ENCODE measurements around the gene RUBCN. TPM values are rescaled to one million over a fixed set of nuclear protein-coding genes. Genes with fewer than 3 reads are reported as not detected.
"Not testable (repeated sequence)": the region's sequence is repeated elsewhere in the genome, so short reads cannot be mapped to it uniquely, and the experiment has no call there.

RUBCN gene
- total RNA-seq, 4 donors from 2014 or later: 36.8 to 56.7 (median 46.4) TPM

- no peaks in the 10 kb centered on the region for H3K9me3 ChIP-seq
- H3K27ac ChIP-seq: no peak overlapping the region
- peaks cover 0 to 9% of the 10 kb centered on the region in 2 donors for H3K4me1 ChIP-seq
- no peak overlapping the region for H3K4me3 ChIP-seq (replicated peaks in 1 of 3)
- no peak for TF ChIP-seq CTCF (IDR thresholded peaks at IDR 0.05)
- no peak for TF ChIP-seq POLR2A (IDR thresholded peaks at IDR 0.05)
- no peaks in the 10 kb centered on the region for H3K27me3 ChIP-seq
- intact Hi-C loops (cut with DNase I): no loop called here
- peaks cover 11 to 13% of the 10 kb centered on the region in 2 donors for H3K36me3 ChIP-seq
- no peak for DNase-seq
- 94 to 99% methylated on average over 4 of the region's 4 CpGs for WGBS, 2 donors
Measured at GRCh38 chr3:197673170-197673569, 63.5 kb downstream of the RUBCN start.

GRCh38 chr3:197670361-197670760 lies 66.3 kb downstream of the RUBCN start:
- no peaks in the 10 kb centered on the region for H3K27me3 ChIP-seq
- H3K36me3 ChIP-seq: peaks cover 11 to 13% of the 10 kb centered on the region in 2 donors
- no peaks in the 10 kb centered on the region for H3K4me1 ChIP-seq
- 98% methylated on average over 1 of the region's 1 CpG for WGBS, 2 donors
- no peak overlapping the region for H3K4me3 ChIP-seq (replicated peaks in 1 of 3)
- H3K27ac ChIP-seq: no peak overlapping the region
- H3K9me3 ChIP-seq: no peaks in the 10 kb centered on the region
- intact Hi-C loops (cut with DNase I): no loop called here
- no peak for TF ChIP-seq POLR2A (IDR thresholded peaks at IDR 0.05)
- TF ChIP-seq CTCF (IDR thresholded peaks at IDR 0.05): no peak
- DNase-seq: no peak

GRCh38 chr3:197667968-197668367 lies 68.7 kb downstream of the RUBCN start:
- intact Hi-C loops (cut with DNase I): no loop called here
- TF ChIP-seq CTCF (IDR thresholded peaks at IDR 0.05) (no peak), POLR2A (IDR thresholded peaks at IDR 0.05) (no peak)
- Histone ChIP-seq H3K4me3 (replicated peaks in 1 of 3) (no peak overlapping the region), H3K9me3 (no peaks in the 10 kb centered on the region), H3K27me3 (no peaks in the 10 kb centered on the region), H3K27ac (no peak overlapping the region), H3K4me1 (peaks cover 0 to 2% of the 10 kb centered on the region in 2 donors), H3K36me3 (no peaks in the 10 kb centered on the region)
- WGBS, 2 donors: 78 to 91% methylated on average over 5 of the region's 5 CpGs
- no peak for DNase-seq

GRCh38 chr3:197667293-197667692 lies 69.4 kb downstream of the RUBCN start:
- intact Hi-C loops (cut with DNase I); H3K27ac ChIP-seq; H3K36me3 ChIP-seq; DNase-seq; H3K4me3 ChIP-seq (replicated peaks in 1 of 3); H3K4me1 ChIP-seq; H3K9me3 ChIP-seq; H3K27me3 ChIP-seq: not testable (repeated sequence)
- WGBS, 2 donors: 88 to 89% methylated on average over 1 of the region's 3 CpGs

- not testable (repeated sequence) for DNase-seq, H3K36me3 ChIP-seq
- WGBS, 2 donors: 87% methylated on average over 13 of the region's 26 CpGs; no CpG with 5 or more reads in 1 of the 2 donors
Measured at GRCh38 chr3:197666221-197666842, 70.4 kb downstream of the RUBCN start.

GRCh38 chr3:197665549-197665948 lies 71.2 kb downstream of the RUBCN start:
- no CpG with 5 or more reads among the region's 15 CpGs for WGBS, 2 donors
- DNase-seq; H3K4me1 ChIP-seq; H3K4me3 ChIP-seq (replicated peaks in 1 of 3); H3K27ac ChIP-seq; H3K36me3 ChIP-seq; intact Hi-C loops (cut with DNase I); H3K27me3 ChIP-seq; H3K9me3 ChIP-seq: not testable (repeated sequence)

More at GRCh38 chr3:197666221-197666842, 70.4 kb downstream of the RUBCN start:
- intact Hi-C loops (cut with DNase I); H3K27ac ChIP-seq; H3K27me3 ChIP-seq; H3K9me3 ChIP-seq; H3K4me3 ChIP-seq (replicated peaks in 1 of 3); H3K4me1 ChIP-seq: not testable (repeated sequence)

- H3K4me3 ChIP-seq (replicated peaks in 1 of 3); intact Hi-C loops (cut with DNase I); H3K27me3 ChIP-seq; H3K36me3 ChIP-seq; DNase-seq; H3K27ac ChIP-seq; H3K4me1 ChIP-seq; H3K9me3 ChIP-seq: not testable (repeated sequence)
- WGBS, 2 donors: 0% methylated on average over 1 to 5 of the region's 32 CpGs
Measured at GRCh38 chr3:197665142-197665491, 71.6 kb downstream of the RUBCN start.

GRCh38 chr3:197664414-197665141 lies 72.1 kb downstream of the RUBCN start:
- H3K9me3 ChIP-seq; intact Hi-C loops (cut with DNase I); H3K27ac ChIP-seq; H3K27me3 ChIP-seq; H3K4me1 ChIP-seq; H3K36me3 ChIP-seq; H3K4me3 ChIP-seq (replicated peaks in 1 of 3): not testable (repeated sequence)
- WGBS, 2 donors: 0% methylated on average over 13 to 15 of the region's 29 CpGs
- DNase-seq: peak in 1 of 2 donors; percentile 8

GRCh38 chr3:197663367-197664140 lies 73.2 kb downstream of the RUBCN start:
- DNase-seq; H3K27me3 ChIP-seq; H3K9me3 ChIP-seq; H3K36me3 ChIP-seq; H3K4me1 ChIP-seq; H3K4me3 ChIP-seq (replicated peaks in 1 of 3); H3K27ac ChIP-seq; intact Hi-C loops (cut with DNase I): not testable (repeated sequence)
- WGBS, 2 donors: 85 to 92% methylated on average over 19 to 21 of the region's 25 CpGs
